Measurements from ENCODE around the gene CAMTA1.

The CAMTA1 gene

GRCh38 chr1:6771441-6771769 lies 13.8 kb upstream of the CAMTA1 start:
- FAIRE-seq (no peak), DNase-seq (ENCODE audit: insufficient read length, low spot score) (no peak)
- TF ChIP-seq, protein P1, sequence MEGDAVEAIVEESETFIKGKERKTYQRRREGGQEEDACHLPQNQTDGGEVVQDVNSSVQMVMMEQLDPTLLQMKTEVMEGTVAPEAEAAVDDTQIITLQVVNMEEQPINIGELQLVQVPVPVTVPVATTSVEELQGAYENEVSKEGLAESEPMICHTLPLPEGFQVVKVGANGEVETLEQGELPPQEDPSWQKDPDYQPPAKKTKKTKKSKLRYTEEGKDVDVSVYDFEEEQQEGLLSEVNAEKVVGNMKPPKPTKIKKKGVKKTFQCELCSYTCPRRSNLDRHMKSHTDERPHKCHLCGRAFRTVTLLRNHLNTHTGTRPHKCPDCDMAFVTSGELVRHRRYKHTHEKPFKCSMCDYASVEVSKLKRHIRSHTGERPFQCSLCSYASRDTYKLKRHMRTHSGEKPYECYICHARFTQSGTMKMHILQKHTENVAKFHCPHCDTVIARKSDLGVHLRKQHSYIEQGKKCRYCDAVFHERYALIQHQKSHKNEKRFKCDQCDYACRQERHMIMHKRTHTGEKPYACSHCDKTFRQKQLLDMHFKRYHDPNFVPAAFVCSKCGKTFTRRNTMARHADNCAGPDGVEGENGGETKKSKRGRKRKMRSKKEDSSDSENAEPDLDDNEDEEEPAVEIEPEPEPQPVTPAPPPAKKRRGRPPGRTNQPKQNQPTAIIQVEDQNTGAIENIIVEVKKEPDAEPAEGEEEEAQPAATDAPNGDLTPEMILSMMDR (IDR thresholded peaks at IDR 0.05; ENCODE audit: insufficient read depth, missing control alignments): no peak

GRCh38 chr1:6774381-6774780 lies 10.9 kb upstream of the CAMTA1 start:
- TF ChIP-seq, protein P1 (IDR thresholded peaks at IDR 0.05; ENCODE audit: insufficient read depth, missing control alignments): no peak
- FAIRE-seq (no peak), DNase-seq (ENCODE audit: insufficient read length, low spot score) (no peak)

GRCh38 chr1:6775261-6776043 lies 9.8 kb upstream of the CAMTA1 start:
- FAIRE-seq: no peak
- TF ChIP-seq, protein P1 (IDR thresholded peaks at IDR 0.05; ENCODE audit: insufficient read depth, missing control alignments): no peak
- DNase-seq (ENCODE audit: insufficient read length, low spot score): no peak

DNA sequence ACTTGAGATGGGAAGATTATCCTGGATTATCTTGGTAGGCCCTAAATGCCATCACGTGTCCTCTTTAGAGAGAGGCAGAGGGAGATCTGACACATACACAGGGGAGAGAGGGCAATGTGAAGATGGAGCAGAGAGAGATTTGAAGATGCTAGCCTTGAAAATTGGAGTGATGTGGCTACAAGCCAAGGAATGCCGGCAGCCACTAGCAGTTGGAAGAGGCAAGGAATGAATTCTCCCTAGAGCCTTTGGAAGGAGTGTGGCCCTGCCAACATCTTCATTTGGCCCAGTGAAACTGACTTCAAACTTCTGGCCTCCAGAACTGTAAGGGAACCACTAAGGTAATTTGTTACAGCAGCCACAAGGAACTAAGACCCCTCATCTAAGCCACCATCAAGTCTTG lies 8.9 kb upstream of the CAMTA1 start:
- TF ChIP-seq, protein P1 (IDR thresholded peaks at IDR 0.05; ENCODE audit: insufficient read depth, missing control alignments): no peak
- no peak for DNase-seq (ENCODE audit: insufficient read length, low spot score)
- no peak for FAIRE-seq

- FAIRE-seq (no peak), DNase-seq (ENCODE audit: insufficient read length, low spot score) (no peak)
- TF ChIP-seq, protein P1 (IDR thresholded peaks at IDR 0.05; ENCODE audit: insufficient read depth, missing control alignments): no peak
Measured at GRCh38 chr1:6776895-6777294, 8.4 kb upstream of the CAMTA1 start.

GRCh38 chr1:6777813-6778212 lies 7.4 kb upstream of the CAMTA1 start:
- no peak for DNase-seq (ENCODE audit: insufficient read length, low spot score)
- TF ChIP-seq, protein P1 (IDR thresholded peaks at IDR 0.05; ENCODE audit: insufficient read depth, missing control alignments): no peak
- no peak for FAIRE-seq

GRCh38 chr1:6779089-6779805 lies 6.0 kb upstream of the CAMTA1 start:
- DNase-seq (ENCODE audit: insufficient read length, low spot score) (no peak), FAIRE-seq (no peak)
- TF ChIP-seq, protein P1 (IDR thresholded peaks at IDR 0.05; ENCODE audit: insufficient read depth, missing control alignments): no peak
